HEK293 (cell line): Measurements from ENCODE around the gene HMG20A.
A peak's percentile ranks its signal among the peaks of the same experiment; 100 is the strongest.

Experiments used
- ELK4 ChIP-seq: IDR thresholded peaks from 2 replicates; pipeline ENCODE4 v1.6.1; 2011; ENCODE audit warnings: mild to moderate bottlenecking, low read depth, low read length, borderline replicate concordance
- GFI1B ChIP-seq: fragments of 450-650 bp; formaldehyde crosslinking; IDR thresholded peaks from 2 replicates; pipeline ENCODE4 v1.5.1; 2016; ENCODE audit warnings: missing biosample characterization, missing genetic modification characterization
- GLIS1 ChIP-seq: fragments of 450-650 bp; formaldehyde crosslinking; IDR thresholded peaks from 2 replicates; pipeline ENCODE4 v1.5.1; 2016; ENCODE audit warnings: missing biosample characterization, missing genetic modification characterization
- HIC1 ChIP-seq: fragments of 450-650 bp; formaldehyde crosslinking; IDR thresholded peaks from 2 replicates; pipeline ENCODE4 v1.5.1; 2016; ENCODE audit warnings: missing biosample characterization, missing genetic modification characterization
- MYNN ChIP-seq: fragments of 450-650 bp; formaldehyde crosslinking; IDR thresholded peaks from 2 replicates; pipeline ENCODE4 v1.5.1; 2016; ENCODE audit warnings: missing biosample characterization, missing genetic modification characterization, borderline replicate concordance
- MZF1 ChIP-seq: fragments of 450-650 bp; formaldehyde crosslinking; IDR thresholded peaks from 2 replicates; pipeline ENCODE4 v1.5.1; 2017; ENCODE audit warnings: missing biosample characterization, missing genetic modification characterization, borderline replicate concordance
- PBX3 ChIP-seq: sonication (generic); formaldehyde crosslinking; IDR thresholded peaks from 2 replicates; pipeline ENCODE4 v1.8.1; 2022; ENCODE audit warnings: mild to moderate bottlenecking, moderate library complexity, missing genetic modification reagents
- SCRT2 ChIP-seq: fragments of 450-650 bp; formaldehyde crosslinking; IDR thresholded peaks from 2 replicates; pipeline ENCODE4 v1.5.1; 2016; ENCODE audit warnings: missing biosample characterization, missing genetic modification characterization
- YY1 ChIP-seq: fragments of 450-650 bp; formaldehyde crosslinking; IDR thresholded peaks from 2 replicates; pipeline ENCODE4 v1.5.1; 2018; ENCODE audit warnings: missing biosample characterization, missing genetic modification characterization
- ZBTB1 ChIP-seq: fragments of 450-650 bp; formaldehyde crosslinking; IDR thresholded peaks from 2 replicates; pipeline ENCODE4 v1.5.1; 2016; ENCODE audit warnings: missing biosample characterization, missing genetic modification characterization
- ZBTB21 ChIP-seq: fragments of 450-650 bp; formaldehyde crosslinking; IDR thresholded peaks from 2 replicates; pipeline ENCODE4 v1.5.1; 2017; ENCODE audit warnings: missing biosample characterization, missing genetic modification characterization
- ZBTB48 ChIP-seq: fragments of 450-650 bp; formaldehyde crosslinking; IDR thresholded peaks from 2 replicates; pipeline ENCODE4 v1.5.1; 2016; ENCODE audit warnings: missing biosample characterization, missing genetic modification characterization
- ZFP37 ChIP-seq: fragments of 450-650 bp; formaldehyde crosslinking; IDR thresholded peaks from 2 replicates; pipeline ENCODE4 v1.5.1; 2016; ENCODE audit warnings: missing biosample characterization, missing genetic modification characterization
- ZNF121 ChIP-seq: fragments of 450-650 bp; formaldehyde crosslinking; IDR thresholded peaks from 2 replicates; pipeline ENCODE4 v1.5.1; 2016; ENCODE audit warnings: missing biosample characterization, missing genetic modification characterization
- ZNF146 ChIP-seq: fragments of 450-650 bp; formaldehyde crosslinking; IDR thresholded peaks from 2 replicates; pipeline ENCODE4 v1.5.1; 2016; ENCODE audit warnings: missing biosample characterization, missing genetic modification characterization
- ZNF18 ChIP-seq: fragments of 450-650 bp; formaldehyde crosslinking; IDR thresholded peaks from 2 replicates; pipeline ENCODE4 v1.5.1; 2016; ENCODE audit warnings: missing biosample characterization, missing genetic modification characterization
- ZNF26 ChIP-seq: fragments of 450-650 bp; formaldehyde crosslinking; IDR thresholded peaks from 2 replicates; pipeline ENCODE4 v1.5.1; 2016; ENCODE audit warnings: missing biosample characterization, missing genetic modification characterization
- ZNF302 ChIP-seq: fragments of 450-650 bp; formaldehyde crosslinking; IDR thresholded peaks from 2 replicates; pipeline ENCODE4 v1.5.1; 2016; ENCODE audit warnings: missing biosample characterization, missing genetic modification characterization, low read depth
- ZNF335 ChIP-seq: fragments of 450-650 bp; formaldehyde crosslinking; conservative IDR thresholded peaks from 2 replicates; pipeline ENCODE4 v1.5.1; 2016; ENCODE audit warnings: missing biosample characterization, missing genetic modification characterization
- ZNF341 ChIP-seq: fragments of 450-650 bp; formaldehyde crosslinking; IDR thresholded peaks from 2 replicates; pipeline ENCODE4; 2016; ENCODE audit warnings: low read depth, missing biosample characterization, missing genetic modification characterization
- ZNF37A ChIP-seq: fragments of 450-650 bp; IDR thresholded peaks from 2 replicates; pipeline ENCODE4 v1.5.1; 2018; ENCODE audit warnings: missing biosample characterization, missing genetic modification characterization
- ZNF394 ChIP-seq: fragments of 450-650 bp; formaldehyde crosslinking; IDR thresholded peaks from 2 replicates; pipeline ENCODE4 v1.5.1; 2016; ENCODE audit warnings: missing biosample characterization, missing genetic modification characterization, mild to moderate bottlenecking, moderate library complexity, borderline replicate concordance
- ZNF398 ChIP-seq: fragments of 450-650 bp; formaldehyde crosslinking; IDR thresholded peaks from 2 replicates; pipeline ENCODE4 v1.5.1; 2017; ENCODE audit warnings: missing biosample characterization, missing genetic modification characterization
- ZNF423 ChIP-seq: fragments of 450-650 bp; formaldehyde crosslinking; IDR thresholded peaks from 2 replicates; pipeline ENCODE4 v1.5.1; 2016; ENCODE audit warnings: missing biosample characterization, missing genetic modification characterization
- ZNF48 ChIP-seq: fragments of 450-650 bp; formaldehyde crosslinking; IDR thresholded peaks from 2 replicates; pipeline ENCODE4 v1.5.1; 2016; ENCODE audit warnings: missing biosample characterization, missing genetic modification characterization
- ZNF501 ChIP-seq: fragments of 450-650 bp; formaldehyde crosslinking; IDR thresholded peaks from 2 replicates; pipeline ENCODE4 v1.5.1; 2016; ENCODE audit warnings: missing biosample characterization, missing genetic modification characterization
- ZNF530 ChIP-seq: fragments of 450-650 bp; formaldehyde crosslinking; IDR thresholded peaks from 2 replicates; pipeline ENCODE4 v1.5.1; 2016; ENCODE audit warnings: low read depth, missing biosample characterization, missing genetic modification characterization
- ZNF596 ChIP-seq: fragments of 450-650 bp; IDR thresholded peaks from 2 replicates; pipeline ENCODE4 v1.5.0; 2018; ENCODE audit warnings: missing biosample characterization, mild to moderate bottlenecking, missing genetic modification characterization, moderate library complexity
- ZNF610 ChIP-seq: fragments of 450-650 bp; formaldehyde crosslinking; IDR thresholded peaks from 2 replicates; pipeline ENCODE4 v1.5.1; 2016; ENCODE audit warnings: missing biosample characterization, missing genetic modification characterization, borderline replicate concordance
- ZNF624 ChIP-seq: fragments of 450-650 bp; formaldehyde crosslinking; IDR thresholded peaks from 2 replicates; pipeline ENCODE4 v1.5.1; 2017; ENCODE audit warnings: missing biosample characterization, missing genetic modification characterization
- ZNF677 ChIP-seq: fragments of 450-650 bp; IDR thresholded peaks from 2 replicates; pipeline ENCODE4 v1.5.0; 2018; ENCODE audit warnings: missing biosample characterization, mild to moderate bottlenecking, missing genetic modification characterization, moderate library complexity
- ZNF777 ChIP-seq: fragments of 450-650 bp; formaldehyde crosslinking; IDR thresholded peaks from 2 replicates; pipeline ENCODE4 v1.5.1; 2017; ENCODE audit warnings: missing biosample characterization, missing genetic modification characterization, borderline replicate concordance

HMG20A gene

GRCh38 chr15:77497110-77497737 lies 76.5 kb downstream of the HMG20A start (continued):
- TF ChIP-seq GFI1B (no peak), SCRT2 (no peak), ZNF777 (no peak), ZNF596 (0 out of 2 replicates have a peak, but pooled peaks have one; percentile 53), HIC1 (tag by site-specific recombination) (no peak), GLIS1 (tag by site-specific recombination) (no peak; the same call in 1 of the 2 replicates), ZNF302 (tag by site-specific recombination) (no peak), ZNF341 (tag by site-specific recombination) (peak; percentile 21; the same call in 1 of the 2 replicates), ZBTB48 (tag by site-specific recombination) (0 out of 2 replicates have a peak, but pooled peaks have one; percentile 37), ZNF530 (tag by site-specific recombination) (no peak), ZNF48 (no peak), ZBTB1 (tag by site-specific recombination) (no peak), ZBTB21 (tag by site-specific recombination) (no peak), ZNF335 (peak; percentile 47; the same call in 1 of the 2 replicates), ZNF677 (tag by site-specific recombination) (no peak), ZNF624 (tag by site-specific recombination) (no peak), ZNF18 (tag by site-specific recombination) (no peak), YY1 (no peak), ZNF146 (no peak), MZF1 (tag by site-specific recombination) (no peak), ZNF423 (0 out of 2 replicates have a peak, but pooled peaks have one; percentile 30), ZNF394 (tag by site-specific recombination) (no peak), ZNF121 (tag by site-specific recombination) (no peak), ZNF26 (no peak), ZNF501 (tag by site-specific recombination) (no peak), ZFP37 (tag by site-specific recombination) (no peak), PBX3 (CRISPR knock-in tag) (no peak), ZNF610 (no peak), ZNF37A (tag by site-specific recombination) (no peak), MYNN (tag by site-specific recombination) (no peak), ELK4 (no peak), ZNF398 (tag by site-specific recombination) (peak; percentile 47; the same call in 1 of the 2 replicates)
